AG10803 (cell line): Measurements from ENCODE around the gene SULT1A2.

Experiments used
- DNase-seq: peaks from one replicate; pipeline ENCODE4 v3.0.0; 2010; ENCODE audit warnings: low read depth
- H3K4me3 ChIP-seq: 2 replicates; pipeline ENCODE4 v1.5.1; 2011; ENCODE audit warnings: mild to moderate bottlenecking, low read length, control low read depth
- CTCF ChIP-seq: conservative IDR thresholded peaks from 2 replicates; pipeline ENCODE4 v1.5.1; 2011; ENCODE audit warnings: mild to moderate bottlenecking, low read length, control low read depth, inconsistent platforms

The SULT1A2 gene

GRCh38 chr16:28561557-28562187, 35.2 kb downstream of the SULT1A2 start:
- no peak for TF ChIP-seq CTCF
- DNase-seq, result no peak
- H3K4me3 ChIP-seq, result no peak overlapping the region

DNA sequence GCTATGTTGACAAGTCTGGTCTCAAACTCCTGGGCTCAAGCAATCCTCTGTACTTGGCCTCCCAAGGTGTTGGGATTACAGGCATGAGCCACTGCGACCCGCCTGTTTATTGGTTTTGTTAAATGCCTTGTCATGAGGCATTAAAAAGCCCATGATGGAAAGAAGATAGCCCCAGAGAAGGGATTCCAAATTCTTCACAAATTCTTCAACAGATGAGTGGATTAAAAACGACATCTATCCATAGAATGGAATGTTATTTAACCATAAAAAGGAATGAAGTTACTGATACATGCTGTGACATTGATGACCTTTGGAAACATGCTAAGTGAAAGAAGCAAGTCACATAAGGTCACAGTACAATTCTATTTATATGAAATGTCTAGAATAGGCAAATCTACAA, 38.4 kb downstream of the SULT1A2 start:
- no peak overlapping the region for H3K4me3 ChIP-seq
- TF ChIP-seq CTCF, result no peak
- no peak for DNase-seq

DNA sequence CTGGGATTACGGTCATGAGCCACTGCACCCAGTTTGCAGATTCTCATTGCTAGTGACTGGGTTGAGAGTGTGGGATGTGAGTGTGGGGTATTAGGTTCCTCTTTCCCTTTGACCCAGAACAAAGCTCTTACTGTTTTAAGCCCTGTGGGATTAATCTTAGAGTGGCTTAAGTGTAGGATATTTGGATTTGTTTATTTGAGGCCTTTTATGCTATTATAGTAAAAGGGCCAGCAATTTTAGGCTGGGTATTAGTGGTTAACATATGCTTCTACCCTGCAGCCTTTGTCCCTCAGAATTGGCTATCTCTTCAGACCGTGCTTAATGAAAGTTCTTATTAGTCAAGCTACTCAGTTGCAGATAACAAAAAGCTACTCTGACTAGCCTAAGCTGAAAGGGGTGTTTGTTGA, 39.9 kb downstream of the SULT1A2 start:
- DNase-seq, result no peak
- no peak for TF ChIP-seq CTCF
- H3K4me3 ChIP-seq, result no peak overlapping the region

GRCh38 chr16:28555561-28555960, 41.3 kb downstream of the SULT1A2 start:
- TF ChIP-seq CTCF, result no peak
- H3K4me3 ChIP-seq, result no peak overlapping the region
- no peak for DNase-seq

GRCh38 chr16:28554634-28555423, 42.0 kb downstream of the SULT1A2 start:
- TF ChIP-seq CTCF, result no peak
- DNase-seq, result no peak
- peak overlapping the region; percentile 67 for H3K4me3 ChIP-seq

GRCh38 chr16:28553776-28554633, 42.8 kb downstream of the SULT1A2 start, which contains the start of gene SGF29:
Gene SGF29, plus strand, starts transcription at chr16:28553920. Its CDS starts 27,150 bp downstream, at chr16:28581070.
- TF ChIP-seq CTCF, result peak; percentile 27; the same call in 1 of the 2 replicates
- DNase-seq, result peak; percentile 89
- peak within 1 kb of the TSS; percentile 90 for H3K4me3 ChIP-seq
